Muscle layer of duodenum (tissue), 2 donors: ENCODE measurements around the gene SLC24A4.

Experiments used
- H3K27ac ChIP-seq: one replicate; pipeline ENCODE4 v1.7.0; 2013; ENCODE audit warnings: mild to moderate bottlenecking, low read length
- H3K27me3 ChIP-seq: one replicate; pipeline ENCODE4 v1.7.0; 2013; ENCODE audit warnings: low read depth, mild to moderate bottlenecking, control low read depth, low read length
- H3K36me3 ChIP-seq, 2 donors: one replicate each; pipeline ENCODE4 v1.7.0; 2013; ENCODE audit warnings: low read length in 2 of 2, control low read depth in 1 of 2, mild to moderate bottlenecking in 1 of 2; ENCODE audit not compliant: insufficient read depth in 2 of 2, control insufficient read depth in 1 of 2
- H3K4me1 ChIP-seq, 2 donors: one replicate each; pipeline ENCODE4 v1.7.0; 2013; ENCODE audit warnings: low read length in 2 of 2, mild to moderate bottlenecking in 2 of 2, control low read depth in 1 of 2, moderate library complexity in 1 of 2; ENCODE audit not compliant: insufficient read depth in 2 of 2, control insufficient read depth in 1 of 2
- H3K4me3 ChIP-seq, 2 donors: one replicate each; pipeline ENCODE4 v1.7.0; 2013; ENCODE audit warnings: low read length in 2 of 2, low read depth in 1 of 2, mild to moderate bottlenecking in 1 of 2
- H3K9me3 ChIP-seq, 2 donors: one replicate each; pipeline ENCODE4 v1.7.0; 2013; ENCODE audit warnings: low read length in 2 of 2, control low read depth in 1 of 2, mild to moderate bottlenecking in 1 of 2; ENCODE audit not compliant: control insufficient read depth in 1 of 2
- donor health status: healthy.

The SLC24A4 gene

GRCh38 chr14:92462568-92462967 is 139.6 kb downstream of the SLC24A4 start:
- Histone ChIP-seq H3K4me3 (no peak overlapping the region), H3K4me1 (no peaks in the 10 kb centered on the region), H3K36me3 (no peaks in the 10 kb centered on the region), H3K9me3 (peaks cover 0 to 12% of the 10 kb centered on the region in 2 donors), H3K27ac (no peak overlapping the region), H3K27me3 (no peaks in the 10 kb centered on the region)

DNA sequence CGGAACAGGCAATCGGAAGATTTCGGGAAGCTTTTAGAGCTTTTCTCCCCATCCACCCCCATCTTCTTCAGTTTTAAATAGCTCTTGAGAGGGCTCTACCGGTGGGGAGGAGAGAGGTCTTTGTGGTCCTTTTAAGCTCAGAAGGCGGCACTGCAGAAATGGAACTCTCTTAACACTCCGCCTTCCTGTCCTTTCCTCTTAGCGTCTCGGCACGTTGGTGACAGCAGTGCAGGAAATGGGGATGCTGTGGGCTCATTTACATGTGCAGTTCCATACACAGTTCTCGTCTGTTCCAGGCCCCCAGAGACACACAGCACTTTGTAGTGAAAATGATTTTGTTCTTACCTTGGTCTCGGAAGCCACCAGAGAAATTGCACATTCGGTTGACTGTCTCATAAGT is 140.2 kb downstream of the SLC24A4 start:
- Histone ChIP-seq H3K27me3 (no peaks in the 10 kb centered on the region), H3K27ac (no peak overlapping the region), H3K9me3 (peaks cover 0 to 13% of the 10 kb centered on the region in 2 donors), H3K4me3 (no peak overlapping the region), H3K36me3 (no peaks in the 10 kb centered on the region), H3K4me1 (no peaks in the 10 kb centered on the region)

DNA sequence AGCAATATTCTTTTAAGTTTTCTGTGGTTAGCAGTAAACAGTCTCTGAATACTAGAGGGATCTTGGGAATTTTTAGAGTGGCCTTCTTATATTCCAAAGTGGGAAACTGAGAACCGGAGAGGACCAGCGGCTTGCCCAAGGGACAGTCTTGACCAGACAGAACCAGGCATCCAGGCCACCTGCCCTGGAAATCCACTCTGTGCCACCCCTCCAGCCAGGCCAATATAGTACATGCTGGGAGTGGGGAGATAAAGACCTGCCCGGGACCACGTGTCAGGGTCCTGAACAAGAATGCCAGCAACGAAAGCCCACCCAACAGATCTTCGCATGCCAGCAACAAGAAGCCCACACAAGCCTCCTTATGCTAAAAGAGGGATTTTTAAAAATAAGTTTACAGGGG is 141.2 kb downstream of the SLC24A4 start:
- H3K36me3 ChIP-seq = no peaks in the 10 kb centered on the region
- no peaks in the 10 kb centered on the region for H3K27me3 ChIP-seq
- no peak overlapping the region for H3K4me3 ChIP-seq
- H3K4me1 ChIP-seq = no peaks in the 10 kb centered on the region
- H3K9me3 ChIP-seq = peaks cover 0 to 13% of the 10 kb centered on the region in 2 donors
- no peak overlapping the region for H3K27ac ChIP-seq

- Histone ChIP-seq H3K9me3 (peaks cover 0 to 13% of the 10 kb centered on the region in 2 donors), H3K4me3 (no peak overlapping the region), H3K36me3 (no peaks in the 10 kb centered on the region), H3K4me1 (no peaks in the 10 kb centered on the region), H3K27me3 (no peaks in the 10 kb centered on the region), H3K27ac (no peak overlapping the region)
Observed at GRCh38 chr14:92464716-92465115, 141.8 kb downstream of the SLC24A4 start.

- no peak overlapping the region for H3K4me3 ChIP-seq
- H3K9me3 ChIP-seq = peaks cover 0 to 13% of the 10 kb centered on the region in 2 donors
- H3K27ac ChIP-seq = no peak overlapping the region
- no peaks in the 10 kb centered on the region for H3K36me3 ChIP-seq
- no peaks in the 10 kb centered on the region for H3K27me3 ChIP-seq
- H3K4me1 ChIP-seq = no peaks in the 10 kb centered on the region
Observed at GRCh38 chr14:92465353-92466055, 142.5 kb downstream of the SLC24A4 start.

- H3K27ac ChIP-seq = no peak overlapping the region
- H3K4me1 ChIP-seq = no peaks in the 10 kb centered on the region
- H3K9me3 ChIP-seq = peaks cover 0 to 13% of the 10 kb centered on the region in 2 donors
- no peaks in the 10 kb centered on the region for H3K36me3 ChIP-seq
- H3K27me3 ChIP-seq = no peaks in the 10 kb centered on the region
- H3K4me3 ChIP-seq = no peak overlapping the region
Observed at GRCh38 chr14:92466059-92466458, 143.1 kb downstream of the SLC24A4 start.

GRCh38 chr14:92469515-92469914 is 146.6 kb downstream of the SLC24A4 start:
- H3K36me3 ChIP-seq = no peaks in the 10 kb centered on the region

GRCh38 chr14:92470215-92470614 is 147.2 kb downstream of the SLC24A4 start:
- Histone ChIP-seq H3K4me3 (no peak overlapping the region), H3K4me1 (peaks cover 0 to 4% of the 10 kb centered on the region in 2 donors), H3K36me3 (no peaks in the 10 kb centered on the region), H3K27me3 (no peaks in the 10 kb centered on the region), H3K27ac (no peak overlapping the region), H3K9me3 (peaks cover 0 to 13% of the 10 kb centered on the region in 2 donors)

More at GRCh38 chr14:92469515-92469914, 146.6 kb downstream of the SLC24A4 start:
- Histone ChIP-seq H3K9me3 (peaks cover 0 to 13% of the 10 kb centered on the region in 2 donors), H3K4me1 (peaks cover 0 to 4% of the 10 kb centered on the region in 2 donors), H3K4me3 (no peak overlapping the region), H3K27me3 (no peaks in the 10 kb centered on the region), H3K27ac (no peak overlapping the region)

GRCh38 chr14:92470811-92471210 is 147.8 kb downstream of the SLC24A4 start:
- peaks cover 0 to 13% of the 10 kb centered on the region in 2 donors for H3K9me3 ChIP-seq
- no peak overlapping the region for H3K4me3 ChIP-seq
- no peak overlapping the region for H3K27ac ChIP-seq
- H3K4me1 ChIP-seq = peaks cover 0 to 4% of the 10 kb centered on the region in 2 donors
- no peaks in the 10 kb centered on the region for H3K36me3 ChIP-seq
- H3K27me3 ChIP-seq = no peaks in the 10 kb centered on the region

DNA sequence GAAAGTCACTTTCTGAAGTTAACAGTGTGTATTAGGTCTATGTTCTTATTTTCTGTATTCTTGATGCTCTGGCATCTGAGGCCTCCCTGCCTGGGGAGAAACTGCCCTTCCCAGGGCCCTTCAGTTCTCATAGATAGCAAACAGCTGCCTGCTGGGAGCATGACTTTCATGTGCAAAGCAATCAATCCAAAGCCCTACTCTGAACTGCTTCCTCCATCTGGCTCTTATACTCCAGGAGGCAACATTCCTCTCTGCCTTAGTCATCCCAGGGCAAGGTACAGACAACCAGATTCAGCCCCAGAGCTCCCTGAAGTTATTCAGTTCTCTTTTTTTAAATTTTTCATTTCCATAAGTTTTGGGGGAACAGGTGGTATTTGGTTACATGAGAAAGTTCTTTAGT is 149.0 kb downstream of the SLC24A4 start:
- H3K9me3 ChIP-seq = peaks cover 0 to 8% of the 10 kb centered on the region in 2 donors
- H3K36me3 ChIP-seq = no peaks in the 10 kb centered on the region
- no peaks in the 10 kb centered on the region for H3K27me3 ChIP-seq
- H3K27ac ChIP-seq = no peak overlapping the region
- H3K4me3 ChIP-seq = no peak overlapping the region
- peaks cover 0 to 4% of the 10 kb centered on the region in 2 donors for H3K4me1 ChIP-seq

DNA sequence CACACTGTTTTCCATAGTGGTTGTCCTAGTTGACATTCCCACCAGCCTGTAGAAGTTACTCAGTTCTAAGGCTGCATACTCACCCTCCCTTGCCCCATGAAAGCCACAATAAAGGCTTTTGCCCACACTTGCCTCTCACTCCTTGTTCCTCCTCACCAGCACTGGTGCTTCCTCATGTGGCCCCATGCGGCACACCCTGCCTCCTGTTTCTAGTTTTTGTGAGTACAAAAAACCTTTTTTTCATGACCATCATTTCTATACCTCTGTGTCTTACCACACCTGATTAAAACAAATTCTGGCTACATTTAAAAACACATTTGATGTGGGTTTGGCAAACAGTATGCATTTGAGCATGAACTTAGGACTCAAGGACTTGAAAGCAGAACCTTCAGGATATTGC is 149.9 kb downstream of the SLC24A4 start:
- H3K27ac ChIP-seq = no peak overlapping the region
- H3K27me3 ChIP-seq = no peaks in the 10 kb centered on the region
- no peak overlapping the region for H3K4me3 ChIP-seq

More for the DNA sequence above, 149.9 kb downstream of the SLC24A4 start:
- Histone ChIP-seq H3K4me1 (peaks cover 0 to 4% of the 10 kb centered on the region in 2 donors), H3K36me3 (no peaks in the 10 kb centered on the region), H3K9me3 (no peaks in the 10 kb centered on the region)
